Measurements from ENCODE around the gene RAD54L2. TPM values are rescaled to one million over a fixed set of nuclear protein-coding genes. Genes with fewer than 3 reads are reported as not detected.

The RAD54L2 gene
- total and polyA plus RNA-seq, 9 of the 15 experiments (the other 6 are each of a cell fraction or from before 2014, with no cell fraction given): 1.3 to 12.2 (median 5.4) TPM

GRCh38 chr3:51498876-51499738 lies 39.4 kb upstream of the RAD54L2 start (continued):
- TF ChIP-seq SAP30 (IDR thresholded peaks at IDR 0.05; ENCODE audit: borderline replicate concordance, insufficient read depth, low read depth, low read length, poor library complexity, severe bottlenecking) (peak; percentile 32), SOX6 (IDR thresholded peaks at IDR 0.05) (0 out of 2 replicates have a peak, but pooled peaks have one; percentile 20), VEZF1 (CRISPR knock-in tag; IDR thresholded peaks at IDR 0.05) (peak; percentile 84), ZC3H8 (IDR thresholded peaks at IDR 0.05) (no peak), TOE1 (IDR thresholded peaks at IDR 0.05; ENCODE audit: borderline replicate concordance) (peak; percentile 84), TOE1 (CRISPR knock-in tag; IDR thresholded peaks at IDR 0.05; ENCODE audit: borderline replicate concordance, low read depth) (no peak), ARID3B (CRISPR knock-in tag; IDR thresholded peaks at IDR 0.05; ENCODE audit: borderline replicate concordance) (no peak), MAX (CRISPR knock-in tag; IDR thresholded peaks at IDR 0.05) (peak; percentile 67), POLR2AphosphoS5 (IDR thresholded peaks at IDR 0.05; ENCODE audit: control insufficient read depth, insufficient read depth, low read depth, low read length) (no peak; the same call in 1 of the 2 replicates), HEY1 (CRISPR knock-in tag; IDR thresholded peaks at IDR 0.05; ENCODE audit: borderline replicate concordance) (no peak), PPARD (CRISPR knock-in tag; IDR thresholded peaks at IDR 0.05) (no peak), TRIM24 (IDR thresholded peaks at IDR 0.05) (no peak), POLR2A (conservative IDR thresholded peaks at IDR 0.05) (peak; percentile 73; the same call in 1 of the 2 replicates), GTF2A2 (tag; IDR thresholded peaks at IDR 0.05) (no peak), E2F1 (CRISPR knock-in tag; IDR thresholded peaks at IDR 0.05) (no peak), NR2F6 (CRISPR knock-in tag; IDR thresholded peaks at IDR 0.05) (no peak), CHD1 (IDR thresholded peaks at IDR 0.05; ENCODE audit: low read length) (no peak), NCOA2 (IDR thresholded peaks at IDR 0.05; ENCODE audit: partially characterized antibody in 2 of 2) (no peak), ELK1 (CRISPR knock-in tag; IDR thresholded peaks at IDR 0.05) (no peak), EP400 (IDR thresholded peaks at IDR 0.05) (peak; percentile 90), ZNF217 (CRISPR knock-in tag; IDR thresholded peaks at IDR 0.05) (no peak), ZNF124 (CRISPR knock-in tag; IDR thresholded peaks at IDR 0.05) (no peak), NEUROD1 (IDR thresholded peaks at IDR 0.05; ENCODE audit: borderline replicate concordance, low read depth, low read length, partially characterized antibody) (no peak)

All from K562 (cell line).